HG02981 (cell line): ENCODE measurements around the gene CCNH.

Experiments
- ATAC-seq: cut with Tn5 transposase; IDR thresholded peaks from one replicate; pipeline ENCODE4 v1.9.1; 2021; ENCODE audit warnings: mild to moderate bottlenecking, moderate library complexity; ENCODE audit not compliant: unreplicated experiment

Gene CCNH

DNA sequence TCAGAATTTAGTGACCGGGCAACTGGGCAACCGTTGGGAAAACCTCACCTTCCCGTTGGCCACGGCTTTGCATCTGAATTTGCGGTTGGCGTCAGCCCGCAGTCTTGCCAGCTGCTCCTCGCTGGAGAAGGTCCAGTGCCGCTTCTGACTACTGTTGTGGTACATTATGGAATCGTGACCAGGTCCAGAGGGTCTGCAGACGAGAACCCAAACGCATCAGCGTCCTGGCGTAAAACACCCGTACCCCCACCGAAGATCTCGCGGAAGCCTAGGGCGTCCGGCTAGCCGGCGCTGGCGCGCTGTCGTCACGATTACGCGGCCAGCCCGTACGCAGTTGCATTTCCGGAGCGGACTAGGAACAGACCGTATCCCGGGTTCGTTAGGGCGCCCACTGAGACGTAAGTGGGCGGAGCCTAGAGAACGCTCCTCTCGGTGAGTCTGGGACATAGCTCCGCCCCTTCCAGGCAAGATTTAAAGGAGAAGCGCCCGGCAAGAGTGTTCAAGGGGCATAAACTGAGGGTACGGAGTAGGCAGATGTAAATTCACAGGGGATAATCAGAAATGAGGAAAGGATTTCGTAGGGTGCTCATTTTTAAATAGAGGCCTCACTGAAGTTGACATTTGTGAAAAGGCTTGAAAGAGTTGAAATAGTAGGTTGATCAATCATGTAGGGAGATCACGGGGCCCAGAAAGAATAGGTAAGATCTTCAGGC lies at the start of gene CCNH:
CCNH (minus strand) TSS at position 301 of the 713 bp plus-strand sequence; CDS start at position 165, 136 bp downstream.
- ATAC-seq, result peak; percentile 98

DNA sequence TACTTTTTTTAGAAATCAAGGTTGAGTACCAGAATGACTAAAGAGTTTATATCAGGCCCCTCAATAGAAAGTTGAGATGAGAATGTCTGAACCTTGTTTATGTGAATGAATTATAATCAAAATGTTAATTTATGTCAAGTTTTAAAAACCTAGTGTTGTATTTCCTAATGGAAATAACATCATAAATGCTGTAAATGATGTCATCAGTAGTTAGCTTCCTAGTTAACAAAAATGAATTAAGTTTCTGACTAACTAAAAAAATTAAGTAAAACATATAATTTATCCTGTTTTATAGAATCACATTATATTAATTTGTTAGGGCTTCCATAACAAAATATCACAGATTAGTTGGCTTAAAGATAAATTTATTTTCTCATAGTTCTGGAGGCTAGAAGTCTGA lies 45.0 kb upstream of the CCNH start:
- no peak for ATAC-seq

DNA sequence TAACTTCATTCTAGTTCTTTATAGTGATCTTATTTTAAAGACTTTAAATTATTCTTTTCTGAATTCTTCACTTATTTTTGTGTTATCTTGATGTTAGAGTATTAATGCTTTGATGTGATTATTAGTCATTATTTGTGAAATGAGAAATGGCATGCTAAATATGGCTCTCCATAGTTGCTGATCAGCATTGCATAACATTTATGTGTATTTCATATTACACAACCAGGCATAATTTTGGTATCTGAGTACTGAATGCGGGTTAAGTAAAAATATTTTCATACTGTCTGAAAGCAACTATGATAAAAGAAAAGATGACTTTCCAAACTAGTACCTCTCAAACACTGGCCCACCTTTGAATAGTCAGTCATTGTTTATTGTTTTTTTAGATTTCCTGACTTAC lies 41.1 kb upstream of the CCNH start:
- ATAC-seq, result no peak

DNA sequence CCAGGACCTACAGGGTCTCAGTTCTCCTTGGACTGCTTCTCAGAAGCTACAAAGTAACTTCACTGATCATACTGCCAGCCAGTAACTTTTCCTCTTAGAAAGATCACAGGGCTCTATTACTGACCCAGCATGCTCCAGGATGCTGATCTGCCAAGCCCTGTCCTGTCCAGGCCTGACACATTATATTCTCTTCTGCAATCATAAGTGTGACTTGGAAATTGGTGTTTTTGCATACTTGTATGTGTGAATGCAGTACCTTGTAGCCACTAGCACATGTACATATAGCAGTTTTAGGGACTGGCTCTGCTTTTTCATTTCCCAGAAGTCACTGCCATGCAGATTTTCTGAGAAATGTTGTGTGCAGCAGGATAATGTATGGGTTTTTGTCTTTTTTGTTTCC lies 40.1 kb upstream of the CCNH start:
- ATAC-seq, result no peak

DNA sequence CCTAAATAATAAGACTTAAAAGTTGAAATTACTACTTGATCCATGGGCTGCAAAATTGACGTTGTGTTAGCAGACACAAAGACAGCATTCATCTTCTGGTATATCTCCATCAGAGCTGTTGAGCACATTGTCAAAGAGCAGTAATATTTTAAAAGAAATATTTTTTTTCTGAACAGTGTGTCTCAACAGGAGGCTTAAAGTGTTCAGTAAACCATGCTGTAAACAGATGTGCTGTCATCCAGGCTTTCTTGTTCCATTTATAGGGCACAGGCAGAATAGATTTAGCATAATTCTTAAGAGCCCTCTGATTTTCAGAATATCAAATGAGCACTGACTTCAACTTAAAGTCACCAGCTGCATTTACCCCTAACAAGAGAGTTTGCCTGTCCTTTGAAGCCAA lies 29.7 kb upstream of the CCNH start:
- ATAC-seq, result no peak

DNA sequence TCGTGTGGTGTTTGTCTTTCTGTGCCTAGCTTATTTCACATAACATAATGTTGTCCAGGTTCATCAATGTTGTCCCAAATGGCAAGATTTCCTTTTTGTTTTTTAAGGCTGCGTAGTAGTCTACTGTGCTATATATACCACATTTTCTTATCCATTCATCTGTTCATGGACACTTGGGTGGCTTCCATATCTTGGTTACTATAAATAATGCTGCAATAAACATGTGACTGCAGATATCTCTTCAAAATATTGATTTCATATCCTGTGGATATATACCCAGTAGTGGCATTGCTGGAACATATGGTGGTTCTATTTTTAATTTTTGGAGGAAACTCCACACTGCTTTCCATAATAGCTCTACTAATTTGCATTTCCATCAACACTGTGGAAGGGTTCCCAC lies 25.5 kb upstream of the CCNH start:
- ATAC-seq, result no peak

DNA sequence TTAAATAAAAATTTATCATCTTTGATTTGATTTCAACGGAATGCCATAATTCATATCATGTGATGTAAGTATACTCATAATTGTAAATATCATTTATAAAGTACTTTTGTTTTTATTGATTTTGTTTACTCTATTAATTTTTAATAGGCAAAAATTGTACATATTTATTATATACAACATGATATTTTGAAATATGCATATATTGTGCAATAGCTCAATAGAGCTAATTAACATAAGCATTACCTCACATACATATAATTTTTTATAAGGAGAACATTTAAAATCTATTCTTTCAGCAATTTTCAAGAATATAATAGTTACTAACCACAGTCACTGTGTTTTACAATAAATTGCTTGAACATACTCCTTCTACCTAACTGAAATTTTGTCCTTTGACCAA lies 25.0 kb upstream of the CCNH start:
- ATAC-seq, result no peak

DNA sequence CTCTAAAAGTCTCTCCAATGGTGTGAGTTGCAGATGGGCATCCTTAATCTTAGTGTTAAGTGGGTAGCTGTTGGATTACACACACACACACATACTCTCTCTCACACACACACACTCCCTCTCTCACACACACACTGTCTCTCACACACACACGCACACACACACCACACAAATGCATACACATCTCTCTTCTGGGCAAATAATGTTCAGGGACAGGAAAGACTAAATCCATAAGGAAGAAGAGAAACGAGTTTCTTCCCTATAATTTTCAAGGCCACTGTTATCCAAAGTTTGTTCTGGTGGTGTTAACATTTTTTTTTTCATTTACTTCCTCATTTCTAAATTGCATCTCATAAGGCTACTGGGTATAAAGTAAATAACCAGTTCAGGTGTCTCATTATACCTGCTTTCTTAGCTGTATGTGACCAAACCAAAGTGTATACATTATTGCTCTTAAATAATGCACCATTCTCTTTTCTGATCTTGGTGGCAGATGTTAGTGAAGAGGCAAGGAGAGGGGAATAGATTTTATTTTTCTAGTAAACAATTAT lies 22.5 kb upstream of the CCNH start:
- no peak for ATAC-seq

DNA sequence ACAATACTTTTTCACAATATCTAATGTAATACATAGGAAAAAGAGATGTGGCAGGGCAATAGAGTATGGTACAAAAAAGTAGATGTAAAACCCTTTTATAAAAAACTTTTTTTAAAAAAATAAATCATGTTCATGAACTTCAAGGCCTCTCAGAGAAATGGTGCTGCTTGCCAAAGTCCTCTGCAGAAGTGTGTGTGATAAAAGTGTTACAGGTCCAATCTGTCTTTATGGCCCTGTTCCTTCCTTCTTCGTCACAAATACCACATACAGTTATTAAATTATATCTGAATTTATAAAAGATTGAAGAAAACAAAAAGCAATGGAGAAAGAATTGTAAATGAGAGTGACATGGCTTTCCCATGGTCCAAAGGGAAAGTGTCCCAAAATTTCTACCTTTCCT lies 21.7 kb upstream of the CCNH start:
- no peak for ATAC-seq

DNA sequence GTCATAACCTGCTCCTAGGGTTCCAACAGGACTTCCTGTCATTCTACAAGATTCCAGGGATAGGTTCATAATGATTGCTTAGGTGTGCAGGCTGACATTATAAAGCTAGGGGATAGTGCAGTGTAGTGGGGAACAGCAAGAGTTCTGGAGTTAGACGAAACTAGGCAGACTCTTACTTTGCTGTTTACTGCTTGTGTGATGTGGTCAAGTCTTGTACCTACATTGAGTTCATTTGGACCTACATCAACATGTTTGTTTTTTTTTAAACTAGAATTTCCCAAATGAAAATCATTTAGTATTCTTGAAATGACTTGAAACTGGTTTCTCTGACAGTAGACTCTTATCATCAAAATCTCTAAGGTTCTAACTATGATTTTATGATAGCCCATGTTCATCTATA lies 21.2 kb upstream of the CCNH start:
- no peak for ATAC-seq

DNA sequence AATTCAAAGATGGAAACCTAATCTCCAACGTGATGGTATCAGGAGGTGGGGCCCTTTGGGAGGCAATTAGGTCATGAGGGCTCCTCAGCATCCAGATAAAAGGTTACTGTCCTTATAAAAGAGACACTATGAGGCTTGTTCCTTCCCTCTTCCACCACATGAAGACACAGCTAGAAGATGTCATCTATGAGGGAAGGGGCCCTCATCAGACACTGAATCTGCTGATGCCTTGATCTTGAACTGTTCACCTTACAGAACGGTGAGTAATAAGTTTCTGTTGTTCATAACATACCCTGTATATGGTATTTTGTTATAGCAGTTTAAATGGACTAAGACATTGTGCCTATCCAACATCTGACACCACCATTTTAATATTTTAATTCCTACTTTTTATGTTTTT lies 19.7 kb upstream of the CCNH start:
- no peak for ATAC-seq

DNA sequence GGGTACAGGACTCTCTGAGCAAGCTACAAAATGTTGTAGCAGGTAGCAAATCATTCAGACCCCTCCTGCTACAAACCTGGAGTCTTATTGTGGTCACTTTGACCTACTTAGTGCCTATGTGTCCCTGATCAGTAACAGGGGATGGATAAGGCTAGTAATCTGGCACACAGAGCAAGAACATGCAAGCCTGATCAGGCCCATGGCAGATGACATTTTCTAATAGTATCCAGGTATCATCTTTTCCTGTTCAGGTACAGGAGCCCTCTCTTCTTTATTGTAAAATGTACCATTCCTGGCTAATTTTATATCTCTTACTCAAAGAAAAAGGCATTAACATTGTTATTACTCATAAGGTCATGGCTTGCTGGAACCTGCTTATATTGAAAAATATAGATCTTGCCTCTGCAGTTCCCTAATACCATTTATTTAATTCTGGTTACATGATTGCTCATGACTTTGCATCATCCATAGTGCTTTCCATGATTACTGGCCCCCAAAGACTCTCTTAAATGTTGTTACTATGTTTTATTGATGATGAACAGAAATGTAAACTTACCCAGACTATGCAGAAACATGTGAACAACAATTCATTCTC lies 18.2 kb upstream of the CCNH start:
- ATAC-seq, result no peak

DNA sequence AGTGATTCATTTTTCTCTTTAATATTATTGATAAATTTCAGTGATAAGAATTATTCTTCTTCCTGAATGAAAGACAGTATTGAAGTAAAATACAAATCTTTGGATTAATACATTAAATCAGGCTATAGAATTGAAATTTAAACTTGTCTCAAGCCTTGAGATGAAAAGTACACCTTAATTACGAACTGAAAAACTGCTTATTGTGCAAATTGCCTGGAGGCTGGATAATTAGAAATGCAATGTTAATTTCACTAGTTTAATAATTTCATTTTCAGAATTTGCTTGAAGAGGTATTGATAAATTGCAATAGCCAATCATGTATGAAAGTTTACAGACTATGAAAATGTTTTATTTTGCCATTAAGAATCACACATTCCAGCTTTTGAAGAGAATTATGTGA lies 11.0 kb upstream of the CCNH start:
- no peak for ATAC-seq

DNA sequence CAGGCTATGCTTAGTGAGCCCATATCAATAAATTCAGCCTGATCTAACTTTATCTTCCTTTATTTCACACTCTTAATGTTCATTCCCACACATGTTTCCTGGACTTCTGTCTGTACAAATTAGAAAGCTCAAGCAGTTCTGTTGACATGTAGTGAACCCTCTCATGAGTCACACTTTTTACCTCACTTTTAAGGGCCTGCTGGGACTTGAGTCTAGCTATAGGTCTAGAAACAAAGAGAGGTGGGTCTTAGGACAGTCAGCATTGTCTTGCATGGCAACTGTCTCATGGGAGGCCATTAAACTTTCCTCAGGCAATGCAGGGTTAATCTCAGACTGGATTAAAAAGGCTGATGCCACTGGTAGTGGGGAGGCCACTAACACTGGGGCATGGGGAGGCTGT lies 8.6 kb upstream of the CCNH start:
- ATAC-seq, result no peak

DNA sequence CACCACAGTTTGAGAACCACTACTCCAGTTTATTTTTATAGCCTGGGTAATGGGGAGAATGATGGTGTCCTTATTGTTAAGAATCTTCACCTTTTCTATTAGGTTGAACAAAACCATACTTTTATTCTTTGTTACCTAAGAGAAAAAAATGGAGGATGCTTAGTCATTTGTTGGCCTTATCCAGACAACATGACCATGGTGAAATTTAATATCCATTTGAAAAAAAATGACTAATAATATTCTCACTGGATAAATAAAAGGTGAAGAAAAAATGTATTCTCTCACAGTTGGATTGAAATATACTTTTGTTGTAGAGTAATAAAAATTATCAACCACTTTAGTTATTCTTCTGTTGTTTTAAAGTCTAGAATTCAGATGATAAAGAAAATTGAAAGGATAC lies 5.8 kb upstream of the CCNH start:
- ATAC-seq, result no peak

DNA sequence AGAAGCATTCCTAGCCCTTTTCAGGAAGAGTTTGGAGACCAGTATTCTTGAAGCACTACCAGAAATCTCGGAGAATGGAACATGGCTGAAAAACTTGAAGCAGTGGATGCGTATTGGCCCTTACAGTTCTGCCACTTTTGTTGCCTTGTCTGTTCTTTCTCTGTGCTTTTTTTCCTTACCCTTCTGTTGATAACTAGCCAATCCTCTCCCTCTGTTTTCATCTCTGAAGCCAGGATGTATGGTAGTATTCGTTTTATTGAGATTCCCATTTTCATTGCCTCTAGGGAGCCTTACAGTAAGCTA lies 564 bp upstream of the CCNH start:
- ATAC-seq, result no peak

DNA sequence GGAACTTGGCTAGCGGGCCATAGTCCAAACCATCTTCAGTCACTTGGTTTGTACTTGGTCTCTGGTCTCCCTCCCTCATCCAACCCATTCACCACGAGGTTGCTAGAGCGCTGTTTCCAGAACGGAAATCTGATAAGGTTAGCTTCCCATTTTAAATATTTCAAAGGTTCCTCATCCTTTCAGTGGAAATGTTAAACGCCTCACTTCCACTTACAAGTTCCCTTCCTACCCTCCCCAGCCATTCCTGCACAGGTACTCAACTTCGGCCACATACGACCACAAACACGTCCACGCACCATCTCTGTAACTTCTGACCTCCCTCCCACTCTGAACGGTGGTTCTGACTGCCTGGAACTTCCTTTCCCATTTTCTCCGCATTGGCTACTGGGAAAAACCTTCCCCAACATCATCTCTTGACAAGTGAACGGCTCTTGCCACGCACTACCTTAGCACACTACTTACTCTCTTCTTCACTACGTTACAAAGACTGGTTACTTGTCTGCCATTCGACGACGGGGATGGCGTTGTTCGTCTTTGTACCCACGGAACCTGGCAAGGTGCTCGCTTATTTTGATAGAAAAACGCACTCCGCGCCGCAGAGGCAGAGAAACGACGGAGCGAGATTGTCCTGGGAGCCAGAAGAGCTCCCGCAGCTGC lies 629 bp downstream of the CCNH start:
- peak; percentile 18 for ATAC-seq

DNA sequence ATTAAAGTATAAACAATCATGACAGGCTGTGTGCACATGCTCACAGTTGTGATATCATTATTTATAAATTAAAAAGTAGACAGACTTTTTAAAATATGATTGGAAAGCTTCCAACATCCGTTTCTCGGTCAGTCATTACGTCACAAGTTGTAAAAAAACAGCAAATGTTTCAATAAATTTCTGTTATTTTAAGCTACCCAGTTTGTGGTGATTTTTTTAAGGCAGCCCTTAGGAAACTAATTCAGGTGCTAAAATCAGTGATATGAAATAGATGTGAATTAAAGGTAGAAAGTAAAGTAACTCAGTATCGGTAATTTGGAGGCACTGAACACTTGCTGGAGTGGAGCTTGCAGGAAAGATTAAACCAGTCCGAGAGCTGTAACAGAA lies 1.2 kb downstream of the CCNH start:
- no peak for ATAC-seq

DNA sequence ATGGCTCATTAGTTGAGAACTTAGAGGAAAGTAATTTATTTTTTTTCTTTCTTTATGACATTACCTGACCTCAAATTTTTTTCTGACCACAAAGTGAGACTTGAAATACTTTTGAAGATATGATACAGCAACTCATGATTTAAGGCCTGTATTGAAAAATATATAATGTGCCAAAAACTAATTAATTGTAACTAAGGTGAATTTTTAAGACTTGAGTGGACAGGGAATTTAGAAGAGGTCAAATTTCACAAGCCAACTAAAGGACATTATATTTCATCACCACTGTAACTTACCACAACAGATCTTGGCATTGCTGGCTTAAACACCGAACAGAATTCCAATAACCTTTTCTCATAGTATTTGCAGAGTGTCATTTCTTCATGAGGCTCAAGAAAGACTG lies 1.8 kb downstream of the CCNH start:
- ATAC-seq, result no peak

DNA sequence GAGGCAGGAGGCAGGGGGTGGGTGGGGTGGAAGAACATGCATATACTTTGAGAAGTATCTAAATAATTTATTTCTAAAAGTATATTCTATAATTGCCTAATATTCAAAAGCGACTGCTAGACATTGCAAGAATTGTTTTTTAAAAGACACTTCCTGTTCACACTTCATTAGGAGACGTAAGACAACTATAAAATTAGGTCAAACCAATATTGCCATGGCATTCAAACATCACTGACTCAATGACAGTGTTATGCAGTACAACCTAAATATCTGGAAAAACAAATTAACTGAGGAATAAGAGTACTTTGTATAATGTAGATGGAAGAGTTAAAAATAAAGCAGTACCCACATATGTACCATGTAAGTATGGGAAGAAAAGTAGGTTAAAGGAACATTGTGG lies 4.5 kb downstream of the CCNH start:
- no peak for ATAC-seq

DNA sequence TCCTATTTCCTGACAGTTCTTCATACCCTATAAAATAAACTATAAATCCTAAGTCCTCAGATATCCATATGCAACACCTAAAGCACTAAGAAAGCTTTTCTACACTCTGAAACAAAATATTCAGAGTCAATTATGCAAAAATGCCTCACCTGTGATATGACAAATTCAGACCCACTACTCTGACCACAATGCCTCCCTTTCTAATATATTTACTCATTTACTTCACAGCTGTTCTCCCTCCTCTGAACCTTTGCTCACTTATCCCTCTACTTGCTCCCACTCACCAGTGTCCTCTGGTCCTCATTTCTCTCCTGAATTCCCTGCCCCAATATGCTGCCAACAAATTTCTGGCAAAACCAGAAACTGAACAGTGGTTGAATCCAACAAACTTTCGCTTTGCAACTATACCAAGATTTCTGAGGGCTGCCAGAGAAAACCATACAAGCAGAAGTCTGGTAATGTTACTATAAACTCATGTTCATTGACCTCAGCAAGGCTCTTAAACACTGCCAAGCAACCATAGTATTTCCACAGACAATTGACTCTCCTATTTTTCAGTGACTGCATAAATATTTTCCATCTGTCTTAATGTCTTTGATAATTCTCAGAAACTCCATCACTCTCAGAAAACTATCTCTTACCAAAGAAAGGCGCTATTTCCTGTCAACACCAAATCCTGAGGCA lies 7.1 kb downstream of the CCNH start:
- no peak for ATAC-seq

DNA sequence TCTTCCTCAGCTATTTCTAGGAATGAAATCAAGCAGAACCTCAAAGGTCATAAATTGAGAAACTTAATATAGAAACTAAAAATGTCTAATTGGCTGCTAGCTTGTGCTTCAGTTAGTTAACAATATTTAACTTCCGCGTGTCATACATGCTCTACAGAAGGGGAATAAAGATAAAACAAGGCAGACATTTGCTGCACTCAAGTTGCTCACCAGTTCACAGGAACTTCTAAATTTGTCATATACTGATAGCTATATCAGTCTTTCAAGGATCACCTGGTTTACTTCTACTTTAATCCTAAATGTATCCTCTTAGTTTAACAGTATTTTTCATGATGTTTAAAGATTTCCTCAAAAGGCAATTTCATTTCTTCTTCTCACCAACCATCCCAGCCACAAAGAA lies 8.4 kb downstream of the CCNH start:
- no peak for ATAC-seq
